Endodermal cell (in vitro differentiated cells): ENCODE data around the gene LIPK. TPM values are rescaled to one million over a fixed set of nuclear protein-coding genes. Genes with fewer than 3 reads are reported as not detected.
"Not testable (repeated sequence)": the region's sequence is repeated elsewhere in the genome, so short reads cannot be mapped to it uniquely, and the experiment has no call there.

ENCODE experiments used
- DNase-seq: peaks from one replicate; pipeline ENCODE4 v3.0.0-alpha.2; 2017
- H3K27ac ChIP-seq: 2 replicates; pipeline ENCODE4 v1.5.1; 2013; ENCODE audit warnings: mild to moderate bottlenecking, low read depth, low read length, moderate library complexity
- H3K27me3 ChIP-seq: 2 replicates; pipeline ENCODE4 v1.6.1; 2013; ENCODE audit warnings: mild to moderate bottlenecking, low read length, moderate library complexity; ENCODE audit not compliant: insufficient read depth, control insufficient read depth, poor library complexity, severe bottlenecking
- H3K36me3 ChIP-seq: 2 replicates; pipeline ENCODE4 v1.7.0; 2013; ENCODE audit warnings: mild to moderate bottlenecking, low read length, moderate library complexity; ENCODE audit not compliant: control insufficient read depth, insufficient read depth
- H3K4me1 ChIP-seq: one replicate; pipeline ENCODE4 v1.7.0; 2013; ENCODE audit warnings: low read length; ENCODE audit not compliant: control insufficient read depth, insufficient read depth
- H3K4me3 ChIP-seq: 2 replicates; pipeline ENCODE4 v1.5.1; 2013; ENCODE audit warnings: mild to moderate bottlenecking, low read length, moderate library complexity
- H3K9ac ChIP-seq: 2 replicates; pipeline ENCODE4 v1.6.1; 2013; ENCODE audit warnings: mild to moderate bottlenecking, low read length, moderate library complexity; ENCODE audit not compliant: poor library complexity, severe bottlenecking; ENCODE audit errors: extremely low read depth
- H3K9me3 ChIP-seq: 2 replicates; pipeline ENCODE4 v1.6.1; 2013; ENCODE audit warnings: mild to moderate bottlenecking, low read length, moderate library complexity; ENCODE audit not compliant: control insufficient read depth
- H3K27ac Mint-ChIP-seq: 2 replicates; pipeline ENCODE4 v1.8.0; 2020; ENCODE audit warnings: mixed read lengths
- H3K27me3 Mint-ChIP-seq: 2 replicates; pipeline ENCODE4 v1.8.0; 2021; ENCODE audit warnings: mild to moderate bottlenecking, mixed read lengths; ENCODE audit not compliant: insufficient read depth
- H3K36me3 Mint-ChIP-seq: 2 replicates; pipeline ENCODE4 v1.8.0; 2020; ENCODE audit warnings: low read depth, mixed read lengths
- H3K4me1 Mint-ChIP-seq: 2 replicates; pipeline ENCODE4 v1.8.0; 2020; ENCODE audit warnings: mixed read lengths
- H3K4me3 Mint-ChIP-seq: 2 replicates; pipeline ENCODE4 v1.8.0; 2020; ENCODE audit warnings: mild to moderate bottlenecking, moderate library complexity, mixed read lengths
- H3K9me3 Mint-ChIP-seq: 2 replicates; pipeline ENCODE4 v1.8.0; 2020; ENCODE audit warnings: mild to moderate bottlenecking, mixed read lengths
- WGBS, 2 experiments: methylation state at CpG; one replicate each; pipeline versions ENCODE4 v1.1.5 to v1.1.7; 2013; ENCODE audit warnings: missing lambda C conversion rate in 2 of 2, mixed read lengths in 1 of 2; ENCODE audit not compliant: insufficient coverage in 1 of 2, insufficient read length in 1 of 2; 5-methylcytosine and 5-hydroxymethylcytosine counted together
- total RNA-seq, 2 donors: library from RNA; stranded (reverse); fragmentation: NEBNext Ultra II Directional in 1 of 2; extraction: Animal tissue kit (Norgen Biotek cat#: 25700) in 1 of 2; gene quantifications; 2 replicates in 1 of 2; 3 replicates in 1 of 2; pipeline ENCODE4 v1.2.1, GENCODE V29; 2021
- TF ChIP-seq, protein P1 (sequence below): fragments of 200-600 bp; sonication (generic); conservative IDR thresholded peaks from 2 replicates; pipeline ENCODE4 v1.5.0; 2021; ENCODE audit warnings: antibody characterized with exemption, mild to moderate bottlenecking

The LIPK gene
- total RNA-seq, 2 donors from 2014 or later, result not detected

DNA sequence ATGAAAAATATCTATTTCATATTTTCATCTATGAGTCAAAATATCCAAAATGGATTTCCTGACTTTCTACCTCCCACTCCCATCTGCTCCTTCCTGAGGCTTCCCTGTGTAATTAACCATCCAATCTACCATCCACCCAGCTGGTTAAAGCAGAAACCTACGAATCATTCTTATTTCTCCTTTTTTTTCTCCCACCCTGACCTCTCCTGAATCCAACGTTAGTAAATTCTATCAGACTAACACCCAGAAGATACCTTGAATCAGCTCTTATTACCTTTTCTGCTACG is 45.5 kb upstream of the LIPK start:
- H3K36me3 Mint-ChIP-seq, result no peaks in the 10 kb centered on the region
- no peak for DNase-seq
- TF ChIP-seq, protein P1, sequence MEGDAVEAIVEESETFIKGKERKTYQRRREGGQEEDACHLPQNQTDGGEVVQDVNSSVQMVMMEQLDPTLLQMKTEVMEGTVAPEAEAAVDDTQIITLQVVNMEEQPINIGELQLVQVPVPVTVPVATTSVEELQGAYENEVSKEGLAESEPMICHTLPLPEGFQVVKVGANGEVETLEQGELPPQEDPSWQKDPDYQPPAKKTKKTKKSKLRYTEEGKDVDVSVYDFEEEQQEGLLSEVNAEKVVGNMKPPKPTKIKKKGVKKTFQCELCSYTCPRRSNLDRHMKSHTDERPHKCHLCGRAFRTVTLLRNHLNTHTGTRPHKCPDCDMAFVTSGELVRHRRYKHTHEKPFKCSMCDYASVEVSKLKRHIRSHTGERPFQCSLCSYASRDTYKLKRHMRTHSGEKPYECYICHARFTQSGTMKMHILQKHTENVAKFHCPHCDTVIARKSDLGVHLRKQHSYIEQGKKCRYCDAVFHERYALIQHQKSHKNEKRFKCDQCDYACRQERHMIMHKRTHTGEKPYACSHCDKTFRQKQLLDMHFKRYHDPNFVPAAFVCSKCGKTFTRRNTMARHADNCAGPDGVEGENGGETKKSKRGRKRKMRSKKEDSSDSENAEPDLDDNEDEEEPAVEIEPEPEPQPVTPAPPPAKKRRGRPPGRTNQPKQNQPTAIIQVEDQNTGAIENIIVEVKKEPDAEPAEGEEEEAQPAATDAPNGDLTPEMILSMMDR, result no peak
- WGBS, 2 experiments, result 66 to 79% methylated on average over 2 of the region's 3 CpGs
- no peaks in the 10 kb centered on the region for H3K27me3 ChIP-seq
- H3K36me3 ChIP-seq, result no peaks in the 10 kb centered on the region
- no peak overlapping the region for H3K27ac ChIP-seq
- peaks cover 2% of the 10 kb centered on the region for H3K27me3 Mint-ChIP-seq
- H3K27ac Mint-ChIP-seq, result no peak overlapping the region
- H3K4me3 Mint-ChIP-seq, result no peak overlapping the region
- H3K4me1 ChIP-seq, result no peaks in the 10 kb centered on the region
- no peak overlapping the region for H3K9ac ChIP-seq
- H3K9me3 Mint-ChIP-seq, result peaks cover 2% of the 10 kb centered on the region
- H3K4me1 Mint-ChIP-seq, result peaks cover 2% of the 10 kb centered on the region
- H3K9me3 ChIP-seq, result no peaks in the 10 kb centered on the region
- no peak overlapping the region for H3K4me3 ChIP-seq

DNA sequence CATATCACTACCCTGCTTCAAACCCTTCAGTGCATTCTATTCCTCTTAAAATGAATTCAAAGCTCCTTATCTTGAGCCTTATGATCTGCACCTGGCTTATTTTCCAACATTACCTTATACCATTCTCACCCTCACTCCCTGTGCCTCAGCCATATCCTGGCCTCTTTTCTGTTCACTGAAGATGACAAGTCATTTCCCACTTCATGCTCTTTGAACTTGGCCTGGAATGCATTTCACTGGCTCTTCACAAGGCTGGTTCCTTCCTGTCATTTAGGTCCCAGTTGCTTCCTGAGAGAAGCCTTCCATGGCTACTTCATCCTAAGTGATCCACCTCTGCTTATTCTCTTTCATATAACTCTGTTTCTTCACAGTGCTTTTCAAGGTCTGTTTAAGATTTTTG is 45.0 kb upstream of the LIPK start:
- no peak overlapping the region for H3K4me3 Mint-ChIP-seq
- H3K4me1 Mint-ChIP-seq, result no peaks in the 10 kb centered on the region
- TF ChIP-seq, protein P1, result no peak
- H3K27ac Mint-ChIP-seq, result no peak overlapping the region
- H3K9me3 Mint-ChIP-seq, result peaks cover 2% of the 10 kb centered on the region
- Histone ChIP-seq H3K27ac (no peak overlapping the region), H3K4me1 (no peaks in the 10 kb centered on the region), H3K4me3 (no peak overlapping the region), H3K9ac (no peak overlapping the region), H3K27me3 (no peaks in the 10 kb centered on the region), H3K36me3 (no peaks in the 10 kb centered on the region), H3K9me3 (no peaks in the 10 kb centered on the region)
- H3K36me3 Mint-ChIP-seq, result no peaks in the 10 kb centered on the region
- H3K27me3 Mint-ChIP-seq, result peaks cover 2% of the 10 kb centered on the region
- no peak for DNase-seq

DNA sequence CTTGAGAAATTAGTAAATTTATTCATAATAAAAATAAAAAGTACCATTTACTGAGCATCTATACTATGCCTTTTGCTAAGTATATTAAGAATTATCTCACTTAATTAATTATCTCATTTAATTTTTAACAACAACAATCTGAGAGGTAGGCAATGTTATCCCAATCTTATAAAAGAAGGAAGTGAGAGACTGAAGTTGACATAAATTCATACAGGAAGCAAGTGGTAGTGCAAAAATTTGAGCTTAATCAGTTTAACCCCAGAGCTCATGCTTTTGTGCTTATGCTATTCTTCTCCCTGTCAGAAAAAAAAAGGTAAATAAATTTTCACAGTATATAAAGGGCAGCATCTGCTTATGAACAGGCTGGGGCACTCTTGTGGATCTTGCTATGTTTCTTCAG is 44.5 kb upstream of the LIPK start:
- TF ChIP-seq, protein P1, result no peak
- Mint-ChIP-seq H3K4me3 (no peak overlapping the region), H3K9me3 (peaks cover 2% of the 10 kb centered on the region)

DNA sequence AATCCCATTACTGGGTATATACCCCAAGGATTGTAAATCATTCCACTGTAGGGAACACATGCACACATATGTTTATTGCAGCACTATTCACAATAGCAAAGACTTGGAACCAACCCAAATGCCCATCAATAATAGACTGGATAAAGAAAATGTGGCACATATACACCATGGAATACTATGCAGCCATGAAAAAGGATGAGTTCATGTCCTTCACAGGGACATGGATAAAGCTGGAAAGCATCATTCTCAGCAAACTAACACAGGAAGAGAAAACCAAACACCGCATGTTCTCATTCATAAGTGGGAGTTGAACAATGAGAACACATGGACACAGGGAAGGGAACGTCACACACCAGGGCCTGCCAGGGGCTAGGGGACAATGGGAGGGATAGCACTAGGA is 42.9 kb upstream of the LIPK start:
- not testable (repeated sequence) for H3K9ac ChIP-seq, H3K9me3 ChIP-seq, H3K27me3 Mint-ChIP-seq, H3K4me3 ChIP-seq, H3K27me3 ChIP-seq, H3K4me1 ChIP-seq, H3K36me3 ChIP-seq, H3K27ac ChIP-seq, H3K27ac Mint-ChIP-seq, H3K4me3 Mint-ChIP-seq, H3K4me1 Mint-ChIP-seq, H3K9me3 Mint-ChIP-seq, H3K36me3 Mint-ChIP-seq, DNase-seq
- 80 to 94% methylated on average over 2 of the region's 2 CpGs for WGBS, 2 experiments

More for the DNA sequence above, 44.5 kb upstream of the LIPK start:
- DNase-seq, result no peak
- Mint-ChIP-seq H3K27me3 (peaks cover 2% of the 10 kb centered on the region), H3K4me1 (no peaks in the 10 kb centered on the region), H3K36me3 (no peaks in the 10 kb centered on the region), H3K27ac (no peak overlapping the region)
- Histone ChIP-seq H3K27ac (no peak overlapping the region), H3K9me3 (no peaks in the 10 kb centered on the region), H3K27me3 (no peaks in the 10 kb centered on the region), H3K4me1 (no peaks in the 10 kb centered on the region), H3K9ac (no peak overlapping the region), H3K36me3 (no peaks in the 10 kb centered on the region), H3K4me3 (no peak overlapping the region)
